Activated CD8-positive, alpha-beta T cell treated with anti-CD3 and anti-CD28 coated beads for 36 hours (primary cell): ENCODE measurements around the gene WDR55. TPM values are rescaled to one million over a fixed set of nuclear protein-coding genes. Genes with fewer than 3 reads are reported as not detected.
A peak's percentile ranks its signal among the peaks of the same experiment; 100 is the strongest.

Experiments used
- ATAC-seq: fragments of 200-7000 bp; cut with Tn5 transposase; one replicate; pipeline ENCODE4 v1.10.0; 2021; ENCODE audit warnings: mild to moderate bottlenecking, moderate library complexity
- CTCF ChIA-PET: fragments of 350-600 bp; sonication (Branson Sonifier 250); formaldehyde crosslinking; loops from one replicate; lab custom pipeline; 2021; ENCODE audit warnings: antibody characterized with exemption; lab: Charles Lee
- POLR2A ChIA-PET: fragments of 350-600 bp; sonication (Branson Sonifier 250); formaldehyde crosslinking; loops from one replicate; lab custom pipeline; 2021; ENCODE audit warnings: antibody characterized with exemption; lab: Charles Lee
- DNase-seq: peaks from one replicate; pipeline ENCODE4 v3.0.0-alpha.2; 2020
- H3K27ac Mint-ChIP-seq: one replicate; pipeline ENCODE4 v1.8.0; 2021; ENCODE audit warnings: mild to moderate bottlenecking, mixed read lengths
- H3K27me3 Mint-ChIP-seq: one replicate; pipeline ENCODE4 v1.8.0; 2021; ENCODE audit warnings: mixed read lengths
- H3K36me3 Mint-ChIP-seq: one replicate; pipeline ENCODE4 v1.8.0; 2021; ENCODE audit warnings: low read depth, mixed read lengths
- H3K4me1 Mint-ChIP-seq: one replicate; pipeline ENCODE4 v1.8.0; 2021; ENCODE audit warnings: low read depth, mixed read lengths
- H3K4me3 Mint-ChIP-seq: one replicate; pipeline ENCODE4 v1.8.0; 2021; ENCODE audit warnings: mild to moderate bottlenecking, moderate library complexity, mixed read lengths
- H3K9me3 Mint-ChIP-seq: one replicate; pipeline ENCODE4 v1.8.0; 2021; ENCODE audit warnings: mixed read lengths
- CTCF ChIP-seq: fragments of 200-600 bp; IDR thresholded peaks from one replicate; pipeline ENCODE4 v1.8.0; 2022; ENCODE audit warnings: antibody characterized with exemption, mild to moderate bottlenecking
- intact Hi-C: fragments of 100-400 bp; cut with micrococcal nuclease; formaldehyde crosslinking; loops from one replicate; pipeline ENCODE4 v1.10.0; 2022
- total RNA-seq, 2 experiments: library from RNA; stranded (reverse); gene quantifications; one replicate each; pipeline ENCODE4 v1.2.3, GENCODE V29; 2021

WDR55 gene
- total RNA-seq, 2 experiments from 2014 or later = 30.1 to 31.8 TPM

DNA sequence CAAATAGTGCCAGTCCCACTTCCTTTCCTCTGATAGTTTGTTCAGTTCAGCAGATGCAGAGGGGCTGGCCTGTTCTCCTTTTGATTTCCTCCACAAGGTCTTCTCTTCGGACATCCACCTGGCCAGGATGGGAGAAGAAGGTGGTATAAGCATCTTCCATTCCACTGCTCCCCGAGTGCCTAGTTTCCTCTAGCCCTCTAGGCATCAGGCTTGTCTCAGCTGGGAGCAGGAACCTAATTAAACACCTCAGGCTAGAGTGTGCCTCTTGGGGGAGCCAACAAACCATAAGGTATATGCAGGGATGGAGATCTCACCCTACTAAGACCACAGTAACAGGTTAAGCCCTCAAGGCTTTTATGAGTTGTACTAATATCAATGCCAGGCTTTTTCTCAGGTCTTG, 9.5 kb downstream of the WDR55 start:
- no peak for ATAC-seq
- Mint-ChIP-seq H3K36me3 (peaks cover 54% of the 10 kb centered on the region), H3K27ac (peak overlapping the region; percentile 37)

GRCh38 chr5:140674629-140675028, 9.9 kb downstream of the WDR55 start:
- CTCF ChIA-PET = no interaction called here
- ATAC-seq = no peak
- H3K4me3 Mint-ChIP-seq = no peak overlapping the region
- DNase-seq = no peak
- POLR2A ChIA-PET = interaction anchor here (0.7 to 3.2 kb wide), 5 partner anchors 10 to 974 kb away, joined by 3 to 11 read pairs (median 8); partner anchors contain the start of genes HARS1, HARS2, IK and NDUFA2
- H3K9me3 Mint-ChIP-seq = no peaks in the 10 kb centered on the region
- no peaks in the 10 kb centered on the region for H3K27me3 Mint-ChIP-seq
- TF ChIP-seq CTCF = no peak
- no peak overlapping the region for H3K27ac Mint-ChIP-seq
- intact Hi-C loops = no loop called here
- H3K36me3 Mint-ChIP-seq = peaks cover 54% of the 10 kb centered on the region
- no peaks in the 10 kb centered on the region for H3K4me1 Mint-ChIP-seq

More for the DNA sequence above, 9.5 kb downstream of the WDR55 start:
- ChIA-PET CTCF (no interaction called here), POLR2A (interaction anchor here (1.4 to 3.2 kb wide), 4 partner anchors 9 to 27 kb away, joined by 3 to 11 read pairs (median 9); partner anchors contain the start of genes HARS1, HARS2, IK and NDUFA2)
- no peaks in the 10 kb centered on the region for H3K27me3 Mint-ChIP-seq
- no peaks in the 10 kb centered on the region for H3K9me3 Mint-ChIP-seq
- H3K4me3 Mint-ChIP-seq = no peak overlapping the region
- H3K4me1 Mint-ChIP-seq = no peaks in the 10 kb centered on the region
- intact Hi-C loops = no loop called here
- TF ChIP-seq CTCF = no peak
- DNase-seq = no peak

- Mint-ChIP-seq H3K27ac (peak overlapping the region; percentile 2), H3K36me3 (peaks cover 58% of the 10 kb centered on the region), H3K9me3 (no peaks in the 10 kb centered on the region), H3K4me1 (peaks cover 1% of the 10 kb centered on the region), H3K27me3 (no peaks in the 10 kb centered on the region), H3K4me3 (no peak overlapping the region)
- ChIA-PET CTCF (interaction anchor here (1.3 kb wide), 1 partner anchor 13 kb away, joined by 4 read pairs; the partner anchor contains the start of genes HARS1 and HARS2), POLR2A (interaction anchor here (0.6 to 4.3 kb wide), 5 partner anchors 10 to 30 kb away, joined by 3 to 23 read pairs (median 6); partner anchors contain the start of genes HARS1, HARS2, IK and NDUFA2)
- ATAC-seq (no peak), DNase-seq (no peak)
- no peak for TF ChIP-seq CTCF
- intact Hi-C loops = no loop called here
These were observed 13.2 kb downstream of the WDR55 start for GRCh38 chr5:140677947-140678346.

GRCh38 chr5:140678993-140679392, 14.3 kb downstream of the WDR55 start:
- H3K4me1 Mint-ChIP-seq = peaks cover 2% of the 10 kb centered on the region
- ChIA-PET POLR2A (interaction anchor here (0.9 to 4.3 kb wide), 3 partner anchors 8 to 15 kb away, joined by 3 to 23 read pairs (median 17); partner anchors contain the start of genes HARS1, HARS2 and WDR55), CTCF (interaction anchor here (1.2 kb wide), 1 partner anchor 10 kb away, joined by 3 read pairs; no protein-coding TSS in a partner anchor)
- H3K36me3 Mint-ChIP-seq = peaks cover 61% of the 10 kb centered on the region
- TF ChIP-seq CTCF = no peak
- H3K27ac Mint-ChIP-seq = no peak overlapping the region
- intact Hi-C loops = no loop called here
- no peak overlapping the region for H3K4me3 Mint-ChIP-seq
- ATAC-seq (no peak), DNase-seq (no peak)
- no peaks in the 10 kb centered on the region for H3K9me3 Mint-ChIP-seq
- H3K27me3 Mint-ChIP-seq = no peaks in the 10 kb centered on the region

DNA sequence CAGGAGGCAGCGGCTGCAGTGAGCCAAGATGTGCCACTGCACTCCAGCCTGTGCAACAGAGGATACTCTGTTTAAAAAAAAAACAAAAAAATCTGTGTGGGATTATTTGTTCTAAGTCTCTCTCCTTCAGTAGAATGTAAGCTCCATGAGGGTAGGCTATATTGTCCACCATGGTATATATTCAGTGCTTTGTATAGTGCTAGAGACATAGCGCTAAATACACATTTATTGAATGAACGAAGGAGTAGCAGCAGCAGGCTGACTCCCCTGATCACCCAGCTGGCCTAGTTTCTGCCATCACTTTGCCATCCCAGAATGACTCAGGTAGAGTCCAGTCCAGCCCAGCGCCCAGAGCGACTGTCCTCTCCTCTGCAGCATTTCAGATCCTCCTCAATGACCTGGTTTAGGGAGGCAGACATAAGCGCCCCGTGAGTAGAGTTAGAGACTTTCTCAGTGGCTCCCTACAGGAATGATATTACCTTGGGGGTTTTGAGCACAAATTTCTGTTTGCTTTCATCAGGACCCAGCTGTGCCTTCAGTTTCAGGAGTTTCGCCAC, 25.8 kb downstream of the WDR55 start:
- H3K9me3 Mint-ChIP-seq = no peaks in the 10 kb centered on the region
- intact Hi-C loops = loop anchor here (5.0 kb wide), 1 partner anchor 43 kb away; the partner anchor contains the start of genes IK and NDUFA2
- no peak for TF ChIP-seq CTCF
- ATAC-seq = no peak
- peaks cover 34% of the 10 kb centered on the region for H3K4me1 Mint-ChIP-seq
- peak overlapping the region; percentile 99 for H3K4me3 Mint-ChIP-seq
- POLR2A ChIA-PET = interaction anchor here (0.7 to 4.0 kb wide), 22 partner anchors 11 to 290 kb away, joined by 3 to 29 read pairs (median 4); partner anchors contain the start of genes ANKHD1, EIF4EBP3, IK and NDUFA2
- peak overlapping the region; percentile 97 for H3K27ac Mint-ChIP-seq
- CTCF ChIA-PET = interaction anchor here (0.7 to 1.7 kb wide), 10 partner anchors 11 to 874 kb away, joined by 3 to 6 read pairs (median 4); partner anchors contain the start of genes IK and NDUFA2
- no peaks in the 10 kb centered on the region for H3K27me3 Mint-ChIP-seq
- H3K36me3 Mint-ChIP-seq = peaks cover 30% of the 10 kb centered on the region
- DNase-seq = no peak
